IMR-90 (cell line): ENCODE data around the gene CYP2W1. TPM values are rescaled to one million over a fixed set of nuclear protein-coding genes. Genes with fewer than 3 reads are reported as not detected.

Source experiments
- ATAC-seq: fragments of 200-7000 bp; cut with Tn5 transposase; 2 replicates; pipeline ENCODE4 v1.9.1; 2020; ENCODE audit warnings: low read depth, mild to moderate bottlenecking, moderate library complexity
- BruUV-seq: library from RNA; stranded (reverse); fragments of 400-500 nt; replicated peaks from 2 replicates; lab custom pipeline; 2021; lab: Mats Ljungman, UMichigan
- CTCF ChIA-PET: fragments of 300-600 bp; formaldehyde crosslinking; extraction: SDS; loops from one replicate; lab custom pipeline; 2021; ENCODE audit warnings: antibody characterized with exemption; lab: Yijun Ruan, JAX
- POLR2A ChIA-PET: fragments of 300-600 bp; sonication (Branson Sonifier 250); formaldehyde crosslinking; loops from one replicate; lab custom pipeline; 2022; ENCODE audit warnings: antibody characterized with exemption; ENCODE audit not compliant: unreplicated experiment; lab: Charles Lee
- DNase-seq: peaks from one replicate; pipeline ENCODE4 v3.0.0; 2013
- H2AFZ ChIP-seq: replicated peaks from 2 replicates; pipeline ENCODE3; 2013; ENCODE audit warnings: low read length, mild to moderate bottlenecking; ENCODE audit not compliant: poor library complexity
- H2AK5ac ChIP-seq: 2 replicates; pipeline ENCODE4 v1.6.1; 2013; ENCODE audit warnings: low read depth, low read length, inconsistent platforms
- H2AK9ac ChIP-seq: replicated peaks from 2 replicates; pipeline ENCODE3; 2013; ENCODE audit warnings: mild to moderate bottlenecking, low read depth, low read length, moderate library complexity; ENCODE audit not compliant: poor library complexity
- H2BK120ac ChIP-seq: 2 replicates; pipeline ENCODE4 v1.6.1; 2013; ENCODE audit warnings: low read depth, low read length, inconsistent platforms
- H2BK15ac ChIP-seq: 3 replicates; pipeline ENCODE4 v1.6.1; 2013; ENCODE audit warnings: low read depth, low read length, inconsistent platforms
- H2BK20ac ChIP-seq: 2 replicates; pipeline ENCODE4 v1.6.1; 2013; ENCODE audit warnings: low read depth, mild to moderate bottlenecking, inconsistent platforms, low read length, moderate library complexity
- H2BK5ac ChIP-seq: 2 replicates; pipeline ENCODE4 v1.6.1; 2013; ENCODE audit warnings: mild to moderate bottlenecking, low read depth, low read length, inconsistent platforms; ENCODE audit not compliant: poor library complexity, severe bottlenecking
- H3K14ac ChIP-seq: replicated peaks from 2 replicates; pipeline ENCODE4 v1.6.1; 2013; ENCODE audit warnings: low read depth, low read length, inconsistent platforms
- H3K18ac ChIP-seq: 2 replicates; pipeline ENCODE4 v1.6.1; 2013; ENCODE audit warnings: low read depth, low read length, control low read depth
- H3K23ac ChIP-seq: 2 replicates; pipeline ENCODE4 v1.6.1; 2013; ENCODE audit warnings: low read depth, low read length, inconsistent platforms
- H3K27ac ChIP-seq: 2 replicates; pipeline ENCODE4 v1.5.1; 2013; ENCODE audit warnings: mild to moderate bottlenecking, control low read depth, low read length; ENCODE audit not compliant: insufficient read depth
- H3K27me3 ChIP-seq: 2 replicates; pipeline ENCODE4 v1.6.1; 2013; ENCODE audit warnings: low read length; ENCODE audit not compliant: control insufficient read depth, insufficient read depth
- H3K36me3 ChIP-seq: 2 replicates; pipeline ENCODE4 v1.6.1; 2013; ENCODE audit warnings: low read length, mixed read lengths; ENCODE audit not compliant: control insufficient read depth, insufficient read depth
- H3K4ac ChIP-seq: 2 replicates; pipeline ENCODE4 v1.6.1; 2013; ENCODE audit warnings: low read depth, low read length, inconsistent platforms
- H3K4me1 ChIP-seq: 2 replicates; pipeline ENCODE4 v1.6.1; 2013; ENCODE audit warnings: low read length, mixed read lengths; ENCODE audit not compliant: control insufficient read depth, insufficient read depth
- H3K4me2 ChIP-seq: 2 replicates; pipeline ENCODE4 v1.6.1; 2013; ENCODE audit warnings: low read depth, mild to moderate bottlenecking, control low read depth, low read length, moderate library complexity
- H3K4me3 ChIP-seq: 2 replicates; pipeline ENCODE4 v1.5.1; 2013; ENCODE audit warnings: low read depth, mild to moderate bottlenecking, control low read depth, low read length, moderate library complexity; ENCODE audit not compliant: insufficient read depth
- H3K56ac ChIP-seq: 2 replicates; pipeline ENCODE4 v1.6.1; 2013; ENCODE audit warnings: low read length, inconsistent platforms; ENCODE audit not compliant: insufficient read depth; ENCODE audit errors: extremely low read depth
- H3K79me1 ChIP-seq, 2 experiments: 2 replicates each; pipeline ENCODE4 v1.6.1; 2013; ENCODE audit warnings: low read length in 2 of 2, inconsistent platforms in 1 of 2, low read depth in 1 of 2
- H3K9ac ChIP-seq: 2 replicates; pipeline ENCODE4 v1.6.1; 2013; ENCODE audit warnings: low read depth, low read length, control low read depth
- H3K9me1 ChIP-seq: 2 replicates; pipeline ENCODE4 v1.6.1; 2013; ENCODE audit warnings: low read length, inconsistent platforms; ENCODE audit not compliant: insufficient read depth
- H3K9me3 ChIP-seq: 2 replicates; pipeline ENCODE4 v1.6.1; 2013; ENCODE audit warnings: low read length; ENCODE audit not compliant: control insufficient read depth, insufficient read depth
- H4K20me1 ChIP-seq: 2 replicates; pipeline ENCODE4 v1.6.1; 2013; ENCODE audit warnings: low read length, inconsistent platforms; ENCODE audit not compliant: insufficient read depth
- H4K5ac ChIP-seq: 2 replicates; pipeline ENCODE4 v1.6.1; 2013; ENCODE audit warnings: mild to moderate bottlenecking, low read depth, low read length, control low read depth
- H4K8ac ChIP-seq, 2 experiments: 2 replicates each; pipeline ENCODE4 v1.6.1; 2013; ENCODE audit warnings: low read depth in 2 of 2, low read length in 2 of 2, control low read depth in 1 of 2, inconsistent platforms in 1 of 2
- H4K91ac ChIP-seq: 2 replicates; pipeline ENCODE4 v1.6.1; 2013; ENCODE audit warnings: low read depth, low read length, inconsistent platforms; ENCODE audit not compliant: insufficient read depth
- BHLHE40 ChIP-seq: fragments of 150-350 bp; IDR thresholded peaks from 2 replicates; pipeline ENCODE4 v1.6.1; 2016; ENCODE audit warnings: mild to moderate bottlenecking, low read depth, low read length
- MAZ ChIP-seq: IDR thresholded peaks from 2 replicates; pipeline ENCODE4 v1.6.1; 2012; ENCODE audit warnings: low read depth, mild to moderate bottlenecking, low read length, improper control_type of control experiment, moderate library complexity, borderline replicate concordance
- RAD21 ChIP-seq: IDR thresholded peaks from 2 replicates; pipeline ENCODE4 v1.6.1; 2012; ENCODE audit warnings: low read length, improper control_type of control experiment
- WGBS, 2 experiments: methylation state at CpG; one replicate each; pipeline versions ENCODE4 v1.1.5 to v1.1.7; 2013; ENCODE audit warnings: missing lambda C conversion rate in 2 of 2; ENCODE audit not compliant: insufficient read length in 1 of 2; ENCODE audit errors: extremely low coverage in 2 of 2; 5-methylcytosine and 5-hydroxymethylcytosine counted together
- dilution Hi-C: fragments of 300-500 bp; cut with HindIII; formaldehyde crosslinking; loops from one replicate; pipeline ENCODE4 v1.14.3; 2018; ENCODE audit warnings: low sequenced_read_pairs; ENCODE audit not compliant: unreplicated experiment
- in situ Hi-C: fragments of 300-500 bp; cut with MboI; formaldehyde crosslinking; loops from 3 replicates; pipeline ENCODE4 v1.14.3; 2019; ENCODE audit warnings: low sequenced_read_pairs, inconsistent platforms, mixed read lengths
- intact Hi-C: fragments of 100-400 bp; cut with micrococcal nuclease; formaldehyde crosslinking; loops from 2 replicates; pipeline ENCODE4 v1.10.0; 2022
- polyA plus RNA-seq, 3 experiments: library from polyadenylated mRNA; depleted of rRNA; stranded (reverse); fragments of >200 nt; gene quantifications; 2 replicates each; pipeline ENCODE4 v1.2.3, GENCODE V29; 2012; ENCODE audit warnings: low replicate concordance in 1 of 3
- total RNA-seq: library from RNA; depleted of rRNA; stranded (reverse); fragments of >200 nt; gene quantifications from 2 replicates; pipeline ENCODE4 v1.2.3, GENCODE V29; 2012
- TF ChIP-seq, protein P1 (sequence below): conservative IDR thresholded peaks from 2 replicates; pipeline ENCODE4 v1.5.1; 2012; ENCODE audit warnings: mild to moderate bottlenecking, low read depth, low read length, improper control_type of control experiment

Gene CYP2W1
- total and polyA plus RNA-seq, 2 of the 4 experiments (the other 2 are of a cell fraction) = not detected

DNA sequence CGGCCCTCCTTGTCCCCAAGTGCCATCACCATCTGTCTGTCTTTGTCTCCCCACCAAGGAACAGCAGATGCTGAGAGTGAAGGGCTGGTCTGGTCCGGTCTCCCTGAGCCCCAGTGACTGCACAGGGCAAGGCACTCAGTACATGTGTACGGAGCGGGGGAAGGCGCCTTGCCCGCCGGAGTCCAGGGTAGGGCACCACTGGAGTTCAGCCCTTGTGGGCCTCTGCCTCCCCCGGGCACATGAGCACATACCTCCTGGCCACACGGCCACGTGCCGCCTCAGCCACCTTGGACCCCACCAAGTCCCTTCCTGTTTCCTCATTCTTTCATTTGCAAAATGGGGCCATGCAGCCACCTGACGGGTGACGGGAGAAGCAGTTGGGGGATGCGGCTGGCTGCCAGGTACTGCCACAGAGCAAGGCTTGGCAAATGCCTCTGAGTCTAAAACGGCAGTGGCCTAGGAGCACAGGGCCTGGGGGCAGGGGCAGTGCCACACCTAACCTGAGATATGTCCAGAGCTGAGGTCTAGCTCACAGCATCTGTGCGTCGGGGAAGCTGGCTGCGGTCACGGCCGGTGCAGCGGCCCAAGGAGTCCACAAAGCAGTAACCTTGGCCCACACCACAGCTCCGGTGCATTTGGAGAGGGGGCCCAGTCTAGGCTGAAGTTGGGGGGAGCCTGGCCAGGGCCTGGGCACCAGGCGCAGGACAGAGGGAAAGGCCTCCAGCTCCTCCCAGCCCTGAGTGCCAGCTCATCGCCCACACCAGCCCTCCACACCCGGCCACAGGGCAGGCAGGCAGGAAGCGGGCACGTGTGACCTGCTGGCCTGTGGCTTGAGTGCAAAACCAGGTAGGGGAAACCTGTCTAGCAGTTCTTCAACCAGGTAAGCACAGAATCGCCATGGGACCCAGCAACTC, 33.7 kb upstream of the CYP2W1 start:
- peaks cover 14% of the 10 kb centered on the region; the same call in 1 of the 2 replicates for H3K27me3 ChIP-seq
- dilution Hi-C loops = no loop called here
- no peak overlapping the region for H3K4ac ChIP-seq
- ChIA-PET CTCF (no interaction called here), POLR2A (no interaction called here)
- TF ChIP-seq RAD21 (no peak), BHLHE40 (no peak), MAZ (no peak)
- TF ChIP-seq, protein P1, sequence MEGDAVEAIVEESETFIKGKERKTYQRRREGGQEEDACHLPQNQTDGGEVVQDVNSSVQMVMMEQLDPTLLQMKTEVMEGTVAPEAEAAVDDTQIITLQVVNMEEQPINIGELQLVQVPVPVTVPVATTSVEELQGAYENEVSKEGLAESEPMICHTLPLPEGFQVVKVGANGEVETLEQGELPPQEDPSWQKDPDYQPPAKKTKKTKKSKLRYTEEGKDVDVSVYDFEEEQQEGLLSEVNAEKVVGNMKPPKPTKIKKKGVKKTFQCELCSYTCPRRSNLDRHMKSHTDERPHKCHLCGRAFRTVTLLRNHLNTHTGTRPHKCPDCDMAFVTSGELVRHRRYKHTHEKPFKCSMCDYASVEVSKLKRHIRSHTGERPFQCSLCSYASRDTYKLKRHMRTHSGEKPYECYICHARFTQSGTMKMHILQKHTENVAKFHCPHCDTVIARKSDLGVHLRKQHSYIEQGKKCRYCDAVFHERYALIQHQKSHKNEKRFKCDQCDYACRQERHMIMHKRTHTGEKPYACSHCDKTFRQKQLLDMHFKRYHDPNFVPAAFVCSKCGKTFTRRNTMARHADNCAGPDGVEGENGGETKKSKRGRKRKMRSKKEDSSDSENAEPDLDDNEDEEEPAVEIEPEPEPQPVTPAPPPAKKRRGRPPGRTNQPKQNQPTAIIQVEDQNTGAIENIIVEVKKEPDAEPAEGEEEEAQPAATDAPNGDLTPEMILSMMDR = no peak
- no peak overlapping the region for H3K18ac ChIP-seq
- no peak overlapping the region for H2AFZ ChIP-seq
- no TSS peak for BruUV-seq
- H2BK15ac ChIP-seq = no peak overlapping the region
- no peak overlapping the region for H2BK5ac ChIP-seq
- DNase-seq (no peak), ATAC-seq (no peak)
- H2AK5ac ChIP-seq = no peak overlapping the region
- no peaks in the 10 kb centered on the region for H3K9me3 ChIP-seq
- no peak overlapping the region for H3K9ac ChIP-seq
- H4K8ac ChIP-seq = no peak overlapping the region
- H3K4me3 ChIP-seq = no peak overlapping the region
- H3K4me2 ChIP-seq = no peak overlapping the region
- no peak overlapping the region for H2BK20ac ChIP-seq
- H4K20me1 ChIP-seq = no peaks in the 10 kb centered on the region; the same call in 1 of the 2 replicates
- intact Hi-C loops = no loop called here
- 74% methylated on average over 10 of the region's 28 CpGs; no CpG with 5 or more reads in 1 of the 2 experiments for WGBS, 2 experiments
- H3K27ac ChIP-seq = no peak overlapping the region
- no peaks in the 10 kb centered on the region; the same call in 1 of the 2 replicates for H3K4me1 ChIP-seq
- no peaks in the 10 kb centered on the region for H3K9me1 ChIP-seq
- in situ Hi-C loops = no loop called here
- no peak overlapping the region for H2BK120ac ChIP-seq
- H4K5ac ChIP-seq = no peak overlapping the region
- no peak overlapping the region for H2AK9ac ChIP-seq
- no peaks in the 10 kb centered on the region; a peak in 1 of 4 replicates for H3K79me1 ChIP-seq
- H3K56ac ChIP-seq = no peak overlapping the region
- no peak overlapping the region for H3K14ac ChIP-seq
- no peak overlapping the region for H4K91ac ChIP-seq
- no peak overlapping the region for H3K23ac ChIP-seq
- H3K36me3 ChIP-seq = no peaks in the 10 kb centered on the region
